PC-9 (cell line): ENCODE measurements around the gene MEAK7. TPM values are rescaled to one million over a fixed set of nuclear protein-coding genes. Genes with fewer than 3 reads are reported as not detected.

ENCODE experiments used
- BruUV-seq: library from RNA; stranded (reverse); fragments of 400-500 nt; replicated peaks from 2 replicates; lab custom pipeline; 2021; lab: Mats Ljungman, UMichigan
- CTCF ChIA-PET: fragments of 300-600 bp; sonication (Branson Sonifier 250); formaldehyde crosslinking; loops from one replicate; lab custom pipeline; 2022; ENCODE audit warnings: antibody characterized with exemption; lab: Charles Lee
- POLR2A ChIA-PET: fragments of 300-600 bp; sonication (Branson Sonifier 250); formaldehyde crosslinking; loops from one replicate; lab custom pipeline; 2022; ENCODE audit warnings: antibody characterized with exemption; ENCODE audit not compliant: unreplicated experiment; lab: Charles Lee
- DNase-seq, 2 experiments: peaks; one replicate each; pipeline versions ENCODE4 v3.0.0 to v3.0.0-alpha.2; 2015 to 2022; ENCODE audit warnings: mixed read lengths in 1 of 2
- H2AFZ ChIP-seq: fragments of 200-600 bp; sonication (generic); 2 replicates; pipeline ENCODE4 v1.8.1; 2017; ENCODE audit warnings: antibody characterized with exemption
- H3F3A ChIP-seq: fragments of 200-600 bp; sonication (generic); 2 replicates; pipeline ENCODE4 v1.8.1; 2017; ENCODE audit warnings: antibody characterized with exemption, mild to moderate bottlenecking, low read depth; ENCODE audit not compliant: insufficient read depth
- H3K27ac ChIP-seq: fragments of 200-600 bp; sonication (generic); 2 replicates; pipeline ENCODE4 v1.6.1; 2016; ENCODE audit warnings: mixed run types
- H3K27me3 ChIP-seq: fragments of 200-600 bp; sonication (generic); 2 replicates; pipeline ENCODE4 v1.6.1; 2016; ENCODE audit warnings: low read depth, mixed run types; ENCODE audit not compliant: insufficient read depth
- H3K36me3 ChIP-seq: fragments of 200-600 bp; sonication (generic); 2 replicates; pipeline ENCODE4 v1.6.1; 2016; ENCODE audit warnings: low read depth, mixed run types
- H3K4me1 ChIP-seq: fragments of 200-600 bp; sonication (generic); replicated peaks from 2 replicates; pipeline ENCODE4 v1.6.1; 2016; ENCODE audit warnings: mixed run types; ENCODE audit not compliant: insufficient read depth
- H3K4me2 ChIP-seq: fragments of 200-600 bp; sonication (generic); 2 replicates; pipeline ENCODE4 v1.6.1; 2017; ENCODE audit warnings: mixed run types
- H3K4me3 ChIP-seq: fragments of 200-600 bp; sonication (generic); 2 replicates; pipeline ENCODE4 v1.6.1; 2016; ENCODE audit warnings: mixed run types
- H3K79me2 ChIP-seq: fragments of 200-600 bp; sonication (generic); 2 replicates; pipeline ENCODE4 v1.6.1; 2017; ENCODE audit warnings: low read depth, mixed run types
- H3K9me2 ChIP-seq: fragments of 200-600 bp; sonication (generic); 2 replicates; pipeline ENCODE4 v1.8.1; 2017; ENCODE audit warnings: mild to moderate bottlenecking; ENCODE audit not compliant: insufficient read depth
- H3K9me3 ChIP-seq: fragments of 200-600 bp; sonication (generic); 2 replicates; pipeline ENCODE4 v1.8.1; 2016; ENCODE audit warnings: low read depth; ENCODE audit not compliant: insufficient read depth
- H4K20me1 ChIP-seq: fragments of 200-600 bp; sonication (generic); 2 replicates; pipeline ENCODE4 v1.8.1; 2017; ENCODE audit not compliant: insufficient read depth
- CTCF ChIP-seq: fragments of 200-600 bp; sonication (generic); conservative IDR thresholded peaks from 2 replicates; pipeline ENCODE4 v1.6.1; 2017; ENCODE audit warnings: mixed run types, antibody characterized with exemption, mild to moderate bottlenecking, moderate library complexity
- EZH2 ChIP-seq: fragments of 200-600 bp; sonication (generic); IDR thresholded peaks from 2 replicates; pipeline ENCODE4 v1.8.0; 2017; ENCODE audit warnings: antibody characterized with exemption, low read depth
- intact Hi-C: fragments of 100-400 bp; cut with micrococcal nuclease; formaldehyde crosslinking; loops from one replicate; pipeline ENCODE4 v1.10.0; 2022; ENCODE audit not compliant: unreplicated experiment
- total RNA-seq: library from RNA; stranded (reverse); gene quantifications from 2 replicates; pipeline ENCODE4 v1.2.3, GENCODE V29; 2021

MEAK7 gene
- total RNA-seq, 1 experiment from 2014 or later = 73.4 TPM

GRCh38 chr16:84458606-84459532 lies 45.6 kb downstream of the MEAK7 start:
- Histone ChIP-seq H3K9me3 (no peaks in the 10 kb centered on the region), H3K4me1 (no peaks in the 10 kb centered on the region), H3K36me3 (peaks cover 29% of the 10 kb centered on the region; the same call in 1 of the 2 replicates), H2AFZ (no peak overlapping the region), H3K4me2 (no peak overlapping the region), H3F3A (no peaks in the 10 kb centered on the region), H4K20me1 (no peaks in the 10 kb centered on the region), H3K9me2 (no peaks in the 10 kb centered on the region), H3K79me2 (no peaks in the 10 kb centered on the region), H3K4me3 (no peak overlapping the region), H3K27me3 (no peaks in the 10 kb centered on the region), H3K27ac (no peak overlapping the region)
- CTCF ChIA-PET = no interaction called here
- intact Hi-C loops = no loop called here
- BruUV-seq = no TSS peak
- no peak for TF ChIP-seq EZH2
- no peak for TF ChIP-seq CTCF
- no peak for DNase-seq
- POLR2A ChIA-PET = no interaction called here

GRCh38 chr16:84455031-84455430 lies 49.4 kb downstream of the MEAK7 start:
- intact Hi-C loops = no loop called here
- no TSS peak for BruUV-seq
- DNase-seq = no peak
- TF ChIP-seq EZH2 (no peak), CTCF (no peak)
- H3K9me2 ChIP-seq = no peaks in the 10 kb centered on the region
- no peaks in the 10 kb centered on the region for H3K27me3 ChIP-seq
- POLR2A ChIA-PET = no interaction called here
- H3K4me3 ChIP-seq = no peak overlapping the region
- no peaks in the 10 kb centered on the region for H4K20me1 ChIP-seq
- H3K4me2 ChIP-seq = no peak overlapping the region
- no peaks in the 10 kb centered on the region for H3K79me2 ChIP-seq
- H3K4me1 ChIP-seq = no peaks in the 10 kb centered on the region
- no peaks in the 10 kb centered on the region for H3K9me3 ChIP-seq
- H3K36me3 ChIP-seq = 0 out of 2 replicates have a peak, but pooled peaks cover 14% of the 10 kb centered on the region
- no peak overlapping the region for H3K27ac ChIP-seq
- CTCF ChIA-PET = no interaction called here
- H2AFZ ChIP-seq = no peak overlapping the region
- no peaks in the 10 kb centered on the region for H3F3A ChIP-seq

Other genes with a start within 250 kb of the MEAK7 start
- gene WFDC1, start 209.8 kb downstream of the MEAK7 start, total RNA-seq = not detected in 2 replicates
- 11.9 and 17.2 TPM in 2 replicates for gene ATP2C2, start 136.1 kb downstream of the MEAK7 start, total RNA-seq
- gene COTL1, start 113.4 kb upstream of the MEAK7 start, total RNA-seq = 458 and 512 TPM in 2 replicates
- 73.8 and 81.9 TPM in 2 replicates for gene KLHL36, start 143.9 kb upstream of the MEAK7 start, total RNA-seq
- 86.3 and 109 TPM in 2 replicates for gene USP10, start 195.3 kb upstream of the MEAK7 start, total RNA-seq